H9 (cell line): ENCODE measurements around the gene IMPDH2. TPM values are rescaled to one million over a fixed set of nuclear protein-coding genes. Genes with fewer than 3 reads are reported as not detected.

Experiments used
- DNase-seq: peaks from one replicate; pipeline ENCODE4 v3.0.0-alpha.2; 2017
- H2AFZ ChIP-seq: one replicate; pipeline ENCODE4 v1.6.1; 2013; ENCODE audit warnings: mild to moderate bottlenecking, low read length, control low read depth, moderate library complexity
- H2AK5ac ChIP-seq: 2 replicates; pipeline ENCODE4 v1.6.1; 2013; ENCODE audit warnings: low read length, control low read depth, mixed read lengths; ENCODE audit not compliant: insufficient read length
- H2BK120ac ChIP-seq: one replicate; pipeline ENCODE4 v1.6.1; 2013; ENCODE audit warnings: low read depth, mild to moderate bottlenecking, low read length, control low read depth, inconsistent platforms; ENCODE audit not compliant: poor library complexity, severe bottlenecking
- H2BK12ac ChIP-seq: 2 replicates; pipeline ENCODE4 v1.6.1; 2013; ENCODE audit warnings: low read length, control low read depth, mixed read lengths, low read depth; ENCODE audit not compliant: insufficient read length
- H2BK15ac ChIP-seq: 2 replicates; pipeline ENCODE4 v1.6.1; 2013; ENCODE audit warnings: low read depth, low read length, control low read depth
- H2BK20ac ChIP-seq: one replicate; pipeline ENCODE4 v1.6.1; 2013; ENCODE audit warnings: low read depth, mild to moderate bottlenecking, low read length, control low read depth, inconsistent platforms; ENCODE audit not compliant: poor library complexity, severe bottlenecking
- H2BK5ac ChIP-seq: 2 replicates; pipeline ENCODE4 v1.6.1; 2013; ENCODE audit warnings: low read length, control low read depth, mixed read lengths; ENCODE audit not compliant: insufficient read length
- H3K14ac ChIP-seq: 2 replicates; pipeline ENCODE4 v1.6.1; 2013; ENCODE audit warnings: low read length, control low read depth; ENCODE audit not compliant: insufficient read depth
- H3K18ac ChIP-seq: 2 replicates; pipeline ENCODE4 v1.6.1; 2013; ENCODE audit warnings: low read depth, mild to moderate bottlenecking, mixed read lengths, low read length, control low read depth; ENCODE audit not compliant: insufficient read length
- H3K23ac ChIP-seq: 2 replicates; pipeline ENCODE4 v1.6.1; 2013; ENCODE audit warnings: low read length, control low read depth, mixed read lengths, low read depth; ENCODE audit not compliant: insufficient read length
- H3K23me2 ChIP-seq: 2 replicates; pipeline ENCODE4 v1.6.1; 2013; ENCODE audit warnings: low read depth, mild to moderate bottlenecking, mixed read lengths, low read length, control low read depth; ENCODE audit not compliant: insufficient read length, poor library complexity, severe bottlenecking
- H3K27ac ChIP-seq: 2 replicates; pipeline ENCODE4 v1.5.1; 2013; ENCODE audit warnings: low read length, control low read depth, mixed read lengths, low read depth; ENCODE audit not compliant: insufficient read length
- H3K27me3 ChIP-seq: 2 replicates; pipeline ENCODE4 v1.6.1; 2013; ENCODE audit warnings: low read length, control low read depth, inconsistent platforms; ENCODE audit not compliant: insufficient read depth
- H3K4ac ChIP-seq: 2 replicates; pipeline ENCODE4 v1.6.1; 2013; ENCODE audit warnings: low read depth, mild to moderate bottlenecking, control low read depth, inconsistent platforms, low read length, moderate library complexity
- H3K4me1 ChIP-seq: 2 replicates; pipeline ENCODE4 v1.6.1; 2013; ENCODE audit warnings: low read length, control low read depth, inconsistent platforms; ENCODE audit not compliant: insufficient read depth
- H3K4me2 ChIP-seq: 2 replicates; pipeline ENCODE4 v1.6.1; 2013; ENCODE audit warnings: low read length, control low read depth, mixed read lengths; ENCODE audit not compliant: insufficient read length, insufficient read depth
- H3K56ac ChIP-seq: 2 replicates; pipeline ENCODE4 v1.6.1; 2013; ENCODE audit warnings: low read depth, mild to moderate bottlenecking, mixed read lengths, low read length, control low read depth; ENCODE audit not compliant: insufficient read length
- H3K79me1 ChIP-seq: 2 replicates; pipeline ENCODE4 v1.6.1; 2013; ENCODE audit warnings: low read depth, mild to moderate bottlenecking, moderate library complexity, low read length, control low read depth, inconsistent platforms; ENCODE audit not compliant: insufficient read depth, poor library complexity, severe bottlenecking
- H3K79me2 ChIP-seq: 2 replicates; pipeline ENCODE4 v1.6.1; 2013; ENCODE audit warnings: low read length, control low read depth, inconsistent platforms; ENCODE audit not compliant: insufficient read depth
- H3K9ac ChIP-seq: 2 replicates; pipeline ENCODE4 v1.6.1; 2013; ENCODE audit warnings: low read length, control low read depth, mixed read lengths; ENCODE audit not compliant: insufficient read length; ENCODE audit errors: extremely low read depth
- H3K9me3 ChIP-seq: one replicate; pipeline ENCODE4 v1.6.1; 2013; ENCODE audit warnings: low read depth, low read length, inconsistent platforms; ENCODE audit not compliant: control insufficient read depth
- H3T11ph ChIP-seq: one replicate; pipeline ENCODE4 v1.6.1; 2013; ENCODE audit warnings: mild to moderate bottlenecking, low read length, control low read depth, inconsistent platforms
- H4K20me1 ChIP-seq: one replicate; pipeline ENCODE4 v1.6.1; 2013; ENCODE audit not compliant: control insufficient read depth, insufficient read length, insufficient read depth
- H4K5ac ChIP-seq: 2 replicates; pipeline ENCODE4 v1.6.1; 2013; ENCODE audit warnings: low read depth, mild to moderate bottlenecking, mixed read lengths, low read length, control low read depth; ENCODE audit not compliant: insufficient read length
- H4K8ac ChIP-seq: replicated peaks from 2 replicates; pipeline ENCODE4 v1.6.1; 2013; ENCODE audit warnings: low read length, control low read depth, mixed read lengths, low read depth; ENCODE audit not compliant: insufficient read length
- H4K91ac ChIP-seq: 2 replicates; pipeline ENCODE4 v1.6.1; 2013; ENCODE audit warnings: low read depth, mild to moderate bottlenecking, moderate library complexity, mixed read lengths, low read length, control low read depth; ENCODE audit not compliant: insufficient read length
- H3K27ac Mint-ChIP-seq, 3 experiments: 2 replicates in 2 of 3; 3 replicates in 1 of 3; pipeline ENCODE4 v1.8.0; 2020 to 2021; ENCODE audit warnings: mixed read lengths in 3 of 3, mild to moderate bottlenecking in 1 of 3, moderate library complexity in 1 of 3
- H3K27me3 Mint-ChIP-seq: 2 replicates; pipeline ENCODE4 v1.8.0; 2021; ENCODE audit warnings: low read depth, mild to moderate bottlenecking, moderate library complexity, mixed read lengths
- H3K36me3 Mint-ChIP-seq, 3 experiments: 2 replicates in 2 of 3; 3 replicates in 1 of 3; pipeline ENCODE4 v1.8.0; 2020 to 2021; ENCODE audit warnings: low read depth in 3 of 3, mixed read lengths in 3 of 3; ENCODE audit not compliant: insufficient read depth in 1 of 3
- H3K4me1 Mint-ChIP-seq, 2 experiments: 2 replicates each; pipeline ENCODE4 v1.8.0; 2020; ENCODE audit warnings: mixed read lengths in 2 of 2
- H3K4me3 Mint-ChIP-seq, 2 experiments: 2 replicates in 1 of 2; 3 replicates in 1 of 2; pipeline ENCODE4 v1.8.0; 2020 to 2021; ENCODE audit warnings: mild to moderate bottlenecking in 2 of 2, mixed read lengths in 2 of 2, moderate library complexity in 1 of 2
- H3K9me3 Mint-ChIP-seq, 2 experiments: 2 replicates in 1 of 2; 3 replicates in 1 of 2; pipeline ENCODE4 v1.8.0; 2020; ENCODE audit warnings: mild to moderate bottlenecking in 2 of 2, mixed read lengths in 2 of 2, moderate library complexity in 1 of 2
- WGBS: extraction: QIAGEN DNeasy Blood & Tissue Kit; methylation state at CpG from one replicate; pipeline ENCODE4 v1.1.7; 2013; ENCODE audit warnings: missing lambda C conversion rate, low lambda C conversion rate, mixed read lengths; ENCODE audit not compliant: insufficient read length; ENCODE audit errors: extremely low coverage; 5-methylcytosine and 5-hydroxymethylcytosine counted together
- total RNA-seq: library from RNA; stranded (reverse); gene quantifications from 2 replicates; pipeline ENCODE4 v1.2.1, GENCODE V29; 2021
- TF ChIP-seq, protein P1 (sequence below): fragments of 200-600 bp; sonication (generic); conservative IDR thresholded peaks from 3 replicates; pipeline ENCODE4 v1.8.0; 2021; ENCODE audit warnings: antibody characterized with exemption, mild to moderate bottlenecking

IMPDH2 gene
- total RNA-seq, 1 experiment from 2014 or later = 408 TPM

DNA sequence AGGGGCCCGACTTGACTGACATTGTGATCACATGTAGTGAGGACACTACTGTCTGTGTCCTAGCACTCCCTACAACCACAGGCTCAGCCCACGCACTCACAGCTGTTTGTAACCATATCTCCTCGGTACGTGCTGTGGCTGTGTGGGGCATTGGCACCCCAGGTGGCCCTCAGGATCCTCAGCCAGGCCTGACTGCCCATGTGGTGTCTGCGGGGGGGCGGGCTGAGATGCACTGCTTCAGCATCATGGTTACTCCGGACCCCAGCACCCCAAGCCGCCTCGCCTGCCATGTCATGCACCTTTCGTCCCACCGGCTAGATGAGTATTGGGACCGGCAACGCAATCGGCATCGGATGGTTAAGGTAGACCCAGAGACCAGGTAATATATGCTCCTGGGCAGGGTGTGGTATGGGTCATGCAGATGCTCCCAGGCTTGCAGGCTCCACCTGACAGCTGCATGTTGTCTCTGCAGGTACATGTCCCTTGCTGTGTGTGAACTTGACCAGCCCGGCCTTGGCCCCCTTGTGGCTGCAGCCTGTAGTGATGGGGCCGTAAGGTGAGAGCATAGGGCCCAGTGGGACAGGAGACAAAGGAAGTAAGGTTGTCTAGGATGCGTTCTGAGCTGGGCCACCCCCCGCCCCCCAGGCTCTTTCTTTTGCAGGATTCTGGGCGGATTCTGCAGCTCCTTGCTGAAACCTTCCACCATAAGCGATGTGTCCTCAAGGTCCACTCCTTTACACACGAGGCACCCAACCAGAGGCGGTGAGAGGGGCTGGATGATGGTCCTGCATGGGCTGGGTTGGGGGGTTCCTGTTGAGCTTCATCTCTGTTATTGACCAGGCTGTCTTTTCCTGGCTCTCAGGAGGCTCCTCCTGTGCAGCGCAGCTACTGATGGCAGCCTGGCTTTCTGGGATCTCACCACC is 15.2 kb downstream of the IMPDH2 start:
- Histone ChIP-seq H3T11ph (no peak overlapping the region), H3K79me2 (peaks cover 3% of the 10 kb centered on the region; the same call in 1 of the 2 replicates), H4K8ac (no peak overlapping the region), H2BK12ac (no peak overlapping the region), H3K4me1 (no peaks in the 10 kb centered on the region), H2BK5ac (no peak overlapping the region), H4K91ac (no peak overlapping the region), H4K20me1 (no peaks in the 10 kb centered on the region), H3K9me3 (no peaks in the 10 kb centered on the region), H3K4ac (no peak overlapping the region), H3K23me2 (peaks cover 6% of the 10 kb centered on the region), H3K27ac (no peak overlapping the region), H3K23ac (no peak overlapping the region), H2AK5ac (no peak overlapping the region), H2AFZ (no peak overlapping the region), H3K14ac (no peak overlapping the region), H2BK120ac (no peak overlapping the region), H4K5ac (no peak overlapping the region), H3K9ac (no peak overlapping the region), H3K79me1 (no peaks in the 10 kb centered on the region), H3K18ac (no peak overlapping the region), H3K4me2 (no peak overlapping the region), H3K27me3 (no peaks in the 10 kb centered on the region), H3K56ac (no peak overlapping the region), H2BK20ac (no peak overlapping the region), H2BK15ac (no peak overlapping the region)
- Mint-ChIP-seq H3K27ac (no peak overlapping the region), H3K27me3 (no peaks in the 10 kb centered on the region), H3K4me1 (peaks cover 11 to 14% of the 10 kb centered on the region in 2 experiments), H3K36me3 (peaks cover 25 to 64% (median 56%) of the 10 kb centered on the region in 3 experiments), H3K4me3 (peak overlapping the region in 1 of 2 experiments; percentile 34; a peak in 2 of 5 replicates), H3K9me3 (no peaks in the 10 kb centered on the region)
- TF ChIP-seq, protein P1, sequence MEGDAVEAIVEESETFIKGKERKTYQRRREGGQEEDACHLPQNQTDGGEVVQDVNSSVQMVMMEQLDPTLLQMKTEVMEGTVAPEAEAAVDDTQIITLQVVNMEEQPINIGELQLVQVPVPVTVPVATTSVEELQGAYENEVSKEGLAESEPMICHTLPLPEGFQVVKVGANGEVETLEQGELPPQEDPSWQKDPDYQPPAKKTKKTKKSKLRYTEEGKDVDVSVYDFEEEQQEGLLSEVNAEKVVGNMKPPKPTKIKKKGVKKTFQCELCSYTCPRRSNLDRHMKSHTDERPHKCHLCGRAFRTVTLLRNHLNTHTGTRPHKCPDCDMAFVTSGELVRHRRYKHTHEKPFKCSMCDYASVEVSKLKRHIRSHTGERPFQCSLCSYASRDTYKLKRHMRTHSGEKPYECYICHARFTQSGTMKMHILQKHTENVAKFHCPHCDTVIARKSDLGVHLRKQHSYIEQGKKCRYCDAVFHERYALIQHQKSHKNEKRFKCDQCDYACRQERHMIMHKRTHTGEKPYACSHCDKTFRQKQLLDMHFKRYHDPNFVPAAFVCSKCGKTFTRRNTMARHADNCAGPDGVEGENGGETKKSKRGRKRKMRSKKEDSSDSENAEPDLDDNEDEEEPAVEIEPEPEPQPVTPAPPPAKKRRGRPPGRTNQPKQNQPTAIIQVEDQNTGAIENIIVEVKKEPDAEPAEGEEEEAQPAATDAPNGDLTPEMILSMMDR = peak; percentile 82
- WGBS = no CpG with 5 or more reads among the region's 24 CpGs
- peak; percentile 89 for DNase-seq
